ENCODE results near the gene PCDHGA8. TPM values are rescaled to one million over a fixed set of nuclear protein-coding genes. Genes with fewer than 3 reads are reported as not detected.
"Not testable (repeated sequence)": the region's sequence is repeated elsewhere in the genome, so short reads cannot be mapped to it uniquely, and the experiment has no call there.

PCDHGA8 gene
- total RNA-seq, 4 donors from 2014 or later = 3.0 to 6.8 (median 3.6) TPM

DNA sequence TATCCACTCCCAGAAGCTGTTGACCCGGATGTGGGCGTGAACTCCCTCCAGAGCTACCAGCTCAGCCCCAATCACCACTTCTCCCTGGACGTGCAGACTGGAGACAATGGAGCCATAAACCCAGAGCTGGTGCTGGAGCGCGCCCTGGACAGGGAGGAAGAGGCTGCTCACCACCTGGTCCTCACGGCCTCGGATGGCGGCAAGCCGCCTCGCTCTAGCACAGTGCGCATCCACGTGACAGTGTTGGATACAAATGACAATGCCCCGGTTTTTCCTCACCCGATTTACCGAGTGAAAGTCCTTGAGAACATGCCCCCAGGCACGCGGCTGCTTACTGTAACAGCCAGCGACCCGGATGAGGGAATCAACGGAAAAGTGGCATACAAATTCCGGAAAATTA, 834 bp downstream of the PCDHGA8 start:
- H3K4me3 ChIP-seq = no peak overlapping the region
- WGBS, 2 donors (ENCODE audit: low coverage in 1 of 2) = 37 to 63% methylated on average over 4 to 10 of the region's 21 CpGs

DNA sequence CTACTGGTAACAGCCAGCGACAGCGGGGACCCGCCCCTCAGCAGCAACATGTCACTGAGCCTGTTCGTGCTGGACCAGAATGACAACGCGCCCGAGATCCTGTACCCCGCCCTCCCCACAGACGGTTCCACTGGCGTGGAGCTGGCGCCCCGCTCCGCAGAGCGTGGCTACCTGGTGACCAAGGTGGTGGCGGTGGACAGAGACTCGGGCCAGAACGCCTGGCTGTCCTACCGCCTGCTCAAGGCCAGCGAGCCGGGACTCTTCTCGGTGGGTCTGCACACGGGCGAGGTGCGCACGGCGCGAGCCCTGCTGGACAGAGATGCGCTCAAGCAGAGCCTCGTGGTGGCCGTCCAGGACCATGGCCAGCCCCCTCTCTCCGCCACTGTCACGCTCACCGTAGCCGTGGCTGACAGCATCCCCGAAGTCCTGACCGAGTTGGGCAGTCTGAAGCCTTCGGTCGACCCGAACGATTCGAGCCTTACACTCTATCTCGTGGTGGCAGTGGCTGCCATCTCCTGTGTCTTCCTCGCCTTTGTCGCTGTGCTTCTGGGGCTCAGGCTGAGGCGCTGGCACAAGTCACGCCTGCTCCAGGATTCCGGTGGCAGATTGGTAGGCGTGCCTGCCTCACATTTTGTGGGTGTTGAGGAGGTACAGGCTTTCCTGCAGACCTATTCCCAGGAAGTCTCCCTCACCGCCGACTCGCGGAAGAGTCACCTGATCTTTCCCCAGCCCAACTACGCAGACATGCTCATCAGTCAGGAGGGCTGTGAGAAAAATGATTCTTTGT, 2.2 kb downstream of the PCDHGA8 start:
- H3K9me3 ChIP-seq = peaks cover 0 to 98% (median 6%) of the 10 kb centered on the region in 3 donors

More for the DNA sequence above, 834 bp downstream of the PCDHGA8 start:
- Histone ChIP-seq H3K9me3 (peaks cover 0 to 98% (median 6%) of the 10 kb centered on the region in 3 donors), H3K36me3 (peaks cover 0 to 18% of the 10 kb centered on the region in 2 donors), H3K27me3 (no peaks in the 10 kb centered on the region), H3K27ac (no peak overlapping the region), H3K4me1 (no peaks in the 10 kb centered on the region)
- TF ChIP-seq POLR2A (IDR thresholded peaks at IDR 0.05) (no peak), POLR2AphosphoS5 (IDR thresholded peaks at IDR 0.05) (no peak), EP300 (IDR thresholded peaks at IDR 0.05) (no peak)
- TF ChIP-seq, protein P1, sequence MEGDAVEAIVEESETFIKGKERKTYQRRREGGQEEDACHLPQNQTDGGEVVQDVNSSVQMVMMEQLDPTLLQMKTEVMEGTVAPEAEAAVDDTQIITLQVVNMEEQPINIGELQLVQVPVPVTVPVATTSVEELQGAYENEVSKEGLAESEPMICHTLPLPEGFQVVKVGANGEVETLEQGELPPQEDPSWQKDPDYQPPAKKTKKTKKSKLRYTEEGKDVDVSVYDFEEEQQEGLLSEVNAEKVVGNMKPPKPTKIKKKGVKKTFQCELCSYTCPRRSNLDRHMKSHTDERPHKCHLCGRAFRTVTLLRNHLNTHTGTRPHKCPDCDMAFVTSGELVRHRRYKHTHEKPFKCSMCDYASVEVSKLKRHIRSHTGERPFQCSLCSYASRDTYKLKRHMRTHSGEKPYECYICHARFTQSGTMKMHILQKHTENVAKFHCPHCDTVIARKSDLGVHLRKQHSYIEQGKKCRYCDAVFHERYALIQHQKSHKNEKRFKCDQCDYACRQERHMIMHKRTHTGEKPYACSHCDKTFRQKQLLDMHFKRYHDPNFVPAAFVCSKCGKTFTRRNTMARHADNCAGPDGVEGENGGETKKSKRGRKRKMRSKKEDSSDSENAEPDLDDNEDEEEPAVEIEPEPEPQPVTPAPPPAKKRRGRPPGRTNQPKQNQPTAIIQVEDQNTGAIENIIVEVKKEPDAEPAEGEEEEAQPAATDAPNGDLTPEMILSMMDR (IDR thresholded peaks at IDR 0.05) = no peak
- no peak for ATAC-seq

GRCh38 chr5:141397756-141398551, 5.5 kb downstream of the PCDHGA8 start, which contains the start of gene PCDHGB5:
PCDHGB5 (plus strand) TSS chr5:141397947; CDS start chr5:141398128, 181 bp downstream.
- H3K27ac ChIP-seq, ATAC-seq, H3K27me3 ChIP-seq, H3K4me1 ChIP-seq, H3K36me3 ChIP-seq: not testable (repeated sequence)
- H3K9me3 ChIP-seq = peaks cover 3 to 96% (median 7%) of the 10 kb centered on the region in 3 donors
- peak within 1 kb of the TSS in 1 of 2 donors; percentile 35 for H3K4me3 ChIP-seq
- WGBS, 2 donors (ENCODE audit: low coverage in 1 of 2) = 5 to 12% methylated on average over 9 to 10 of the region's 43 CpGs
- TF ChIP-seq, protein P1 (IDR thresholded peaks at IDR 0.05) = peak in 2 of 4 experiments; percentile 35 to 52

More for the DNA sequence above, 2.2 kb downstream of the PCDHGA8 start:
- H3K27me3 ChIP-seq, ATAC-seq, H3K27ac ChIP-seq, H3K4me3 ChIP-seq, H3K4me1 ChIP-seq: not testable (repeated sequence)
- H3K36me3 ChIP-seq = peaks cover 0 to 17% of the 10 kb centered on the region in 2 donors
- 28 to 36% methylated on average over 8 to 9 of the region's 53 CpGs for WGBS, 2 donors (ENCODE audit: low coverage in 1 of 2)

DNA sequence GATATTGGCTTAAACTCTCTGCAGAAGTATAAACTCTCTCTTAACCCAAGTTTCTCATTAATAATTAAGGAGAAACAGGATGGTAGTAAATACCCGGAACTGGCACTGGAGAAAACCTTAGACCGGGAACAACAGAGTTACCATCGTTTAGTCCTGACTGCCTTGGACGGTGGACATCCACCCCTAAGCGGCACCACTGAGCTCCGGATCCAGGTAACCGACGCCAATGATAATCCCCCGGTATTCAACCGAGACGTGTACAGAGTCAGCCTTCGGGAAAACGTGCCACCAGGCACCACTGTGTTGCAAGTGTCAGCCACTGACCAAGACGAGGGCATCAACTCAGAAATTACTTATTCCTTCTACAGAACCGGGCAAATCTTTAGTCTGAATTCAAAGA, 6.2 kb downstream of the PCDHGA8 start:
- no peak overlapping the region for H3K27ac ChIP-seq
- no peak for TF ChIP-seq POLR2AphosphoS5 (IDR thresholded peaks at IDR 0.05)
- TF ChIP-seq, protein P1 (IDR thresholded peaks at IDR 0.05) = no peak
- no peak for TF ChIP-seq POLR2A (IDR thresholded peaks at IDR 0.05)
- no peak for TF ChIP-seq EP300 (IDR thresholded peaks at IDR 0.05)
- ATAC-seq = no peak
- H3K4me1 ChIP-seq = peaks cover 0 to 4% (median 0%) of the 10 kb centered on the region in 3 donors
- peaks cover 8% of the 10 kb centered on the region for H3K27me3 ChIP-seq
- H3K9me3 ChIP-seq = peaks cover 3 to 96% (median 6%) of the 10 kb centered on the region in 3 donors
- WGBS, 2 donors (ENCODE audit: low coverage in 1 of 2) = 20 to 23% methylated on average over 9 to 12 of the region's 15 CpGs
- H3K4me3 ChIP-seq = no peak overlapping the region
- peaks cover 0 to 5% of the 10 kb centered on the region in 2 donors for H3K36me3 ChIP-seq

DNA sequence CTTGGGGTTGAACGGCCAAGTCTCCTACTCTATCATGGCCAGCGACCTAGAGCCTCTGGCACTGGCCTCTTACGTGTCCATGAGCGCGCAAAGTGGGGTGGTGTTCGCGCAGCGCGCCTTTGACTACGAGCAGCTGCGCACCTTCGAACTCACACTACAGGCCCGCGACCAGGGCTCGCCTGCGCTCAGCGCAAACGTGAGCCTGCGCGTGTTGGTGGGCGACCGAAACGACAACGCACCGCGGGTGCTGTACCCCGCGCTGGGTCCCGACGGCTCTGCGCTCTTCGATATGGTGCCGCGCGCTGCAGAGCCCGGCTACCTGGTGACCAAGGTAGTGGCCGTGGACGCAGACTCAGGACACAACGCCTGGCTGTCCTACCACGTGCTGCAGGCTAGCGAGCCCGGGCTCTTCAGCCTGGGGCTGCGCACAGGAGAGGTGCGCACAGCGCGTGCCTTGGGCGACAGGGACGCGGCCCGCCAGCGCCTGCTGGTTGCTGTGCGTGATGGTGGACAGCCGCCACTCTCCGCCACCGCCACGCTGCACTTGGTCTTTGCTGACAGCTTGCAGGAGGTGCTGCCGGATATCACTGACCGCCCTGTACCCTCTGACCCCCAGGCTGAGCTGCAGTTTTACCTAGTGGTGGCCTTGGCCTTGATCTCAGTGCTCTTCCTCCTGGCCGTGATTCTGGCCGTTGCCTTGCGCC, 7.3 kb downstream of the PCDHGA8 start:
- no peak for TF ChIP-seq POLR2A (IDR thresholded peaks at IDR 0.05)
- no peak for TF ChIP-seq EP300 (IDR thresholded peaks at IDR 0.05)
- no peak for TF ChIP-seq POLR2AphosphoS5 (IDR thresholded peaks at IDR 0.05)
- Histone ChIP-seq H3K4me1 (peaks cover 0 to 4% (median 0%) of the 10 kb centered on the region in 3 donors), H3K4me3 (no peak overlapping the region), H3K9me3 (peaks cover 3 to 96% (median 9%) of the 10 kb centered on the region in 3 donors), H3K27me3 (peaks cover 8% of the 10 kb centered on the region), H3K36me3 (peaks cover 0 to 10% of the 10 kb centered on the region in 2 donors), H3K27ac (no peak overlapping the region)
- 40% methylated on average over 3 of the region's 61 CpGs; no CpG with 5 or more reads in 1 of the 2 donors for WGBS, 2 donors (ENCODE audit: low coverage in 1 of 2)
- no peak for ATAC-seq

All from gastroesophageal sphincter (tissue), 4 donors.